SU-DHL-6 (cell line): Measurements from ENCODE around the gene C10orf105.

ENCODE experiments used
- CTCF ChIP-seq: fragments of 200-600 bp; sonication (generic); IDR thresholded peaks from one replicate; pipeline ENCODE4 v1.5.1; 2017; ENCODE audit warnings: antibody characterized with exemption, mild to moderate bottlenecking, low read length, moderate library complexity; ENCODE audit not compliant: insufficient read depth, poor library complexity, severe bottlenecking
- EZH2phosphoT487 ChIP-seq: fragments of 200-600 bp; sonication (generic), shearing (Covaris generic); conservative IDR thresholded peaks from 2 replicates; pipeline ENCODE4 v1.6.1; 2018; ENCODE audit warnings: mild to moderate bottlenecking, antibody characterized with exemption, low read length, moderate library complexity, mixed read lengths

GRCh38 chr10:71735709-71736569, 16.4 kb upstream of the C10orf105 start:
- no peak for TF ChIP-seq EZH2phosphoT487
- no peak for TF ChIP-seq CTCF
